Endodermal cell (in vitro differentiated cells): ENCODE data around the gene CETP. TPM values are rescaled to one million over a fixed set of nuclear protein-coding genes. Genes with fewer than 3 reads are reported as not detected.

Experiments used
- DNase-seq: peaks from one replicate; pipeline ENCODE4 v3.0.0-alpha.2; 2017
- H3K27ac ChIP-seq: 2 replicates; pipeline ENCODE4 v1.5.1; 2013; ENCODE audit warnings: mild to moderate bottlenecking, low read depth, low read length, moderate library complexity
- H3K27me3 ChIP-seq: 2 replicates; pipeline ENCODE4 v1.6.1; 2013; ENCODE audit warnings: mild to moderate bottlenecking, low read length, moderate library complexity; ENCODE audit not compliant: insufficient read depth, control insufficient read depth, poor library complexity, severe bottlenecking
- H3K36me3 ChIP-seq: 2 replicates; pipeline ENCODE4 v1.7.0; 2013; ENCODE audit warnings: mild to moderate bottlenecking, low read length, moderate library complexity; ENCODE audit not compliant: control insufficient read depth, insufficient read depth
- H3K4me1 ChIP-seq: one replicate; pipeline ENCODE4 v1.7.0; 2013; ENCODE audit warnings: low read length; ENCODE audit not compliant: control insufficient read depth, insufficient read depth
- H3K4me3 ChIP-seq: 2 replicates; pipeline ENCODE4 v1.5.1; 2013; ENCODE audit warnings: mild to moderate bottlenecking, low read length, moderate library complexity
- H3K9ac ChIP-seq: 2 replicates; pipeline ENCODE4 v1.6.1; 2013; ENCODE audit warnings: mild to moderate bottlenecking, low read length, moderate library complexity; ENCODE audit not compliant: poor library complexity, severe bottlenecking; ENCODE audit errors: extremely low read depth
- H3K9me3 ChIP-seq: 2 replicates; pipeline ENCODE4 v1.6.1; 2013; ENCODE audit warnings: mild to moderate bottlenecking, low read length, moderate library complexity; ENCODE audit not compliant: control insufficient read depth
- H3K27ac Mint-ChIP-seq: 2 replicates; pipeline ENCODE4 v1.8.0; 2020; ENCODE audit warnings: mixed read lengths
- H3K27me3 Mint-ChIP-seq: 2 replicates; pipeline ENCODE4 v1.8.0; 2021; ENCODE audit warnings: mild to moderate bottlenecking, mixed read lengths; ENCODE audit not compliant: insufficient read depth
- H3K36me3 Mint-ChIP-seq: 2 replicates; pipeline ENCODE4 v1.8.0; 2020; ENCODE audit warnings: low read depth, mixed read lengths
- H3K4me1 Mint-ChIP-seq: 2 replicates; pipeline ENCODE4 v1.8.0; 2020; ENCODE audit warnings: mixed read lengths
- H3K4me3 Mint-ChIP-seq: 2 replicates; pipeline ENCODE4 v1.8.0; 2020; ENCODE audit warnings: mild to moderate bottlenecking, moderate library complexity, mixed read lengths
- H3K9me3 Mint-ChIP-seq: 2 replicates; pipeline ENCODE4 v1.8.0; 2020; ENCODE audit warnings: mild to moderate bottlenecking, mixed read lengths
- CTCF ChIP-seq: fragments of 200-600 bp; sonication (generic); conservative IDR thresholded peaks from 2 replicates; pipeline ENCODE4 v1.5.0; 2021; ENCODE audit warnings: antibody characterized with exemption, mild to moderate bottlenecking
- WGBS, 2 experiments: methylation state at CpG; one replicate each; pipeline versions ENCODE4 v1.1.5 to v1.1.7; 2013; ENCODE audit warnings: missing lambda C conversion rate in 2 of 2, mixed read lengths in 1 of 2; ENCODE audit not compliant: insufficient coverage in 1 of 2, insufficient read length in 1 of 2; 5-methylcytosine and 5-hydroxymethylcytosine counted together
- total RNA-seq, 2 donors: library from RNA; stranded (reverse); fragmentation: NEBNext Ultra II Directional in 1 of 2; extraction: Animal tissue kit (Norgen Biotek cat#: 25700) in 1 of 2; gene quantifications; 2 replicates in 1 of 2; 3 replicates in 1 of 2; pipeline ENCODE4 v1.2.1, GENCODE V29; 2021

The CETP gene
- total RNA-seq, 2 donors from 2014 or later = not detected

- 74 to 85% methylated on average over 7 to 12 of the region's 12 CpGs for WGBS, 2 experiments
- Histone ChIP-seq H3K9me3 (no peaks in the 10 kb centered on the region), H3K4me3 (no peak overlapping the region), H3K36me3 (no peaks in the 10 kb centered on the region), H3K27ac (no peak overlapping the region), H3K9ac (no peak overlapping the region), H3K27me3 (no peaks in the 10 kb centered on the region), H3K4me1 (no peaks in the 10 kb centered on the region)
- Mint-ChIP-seq H3K9me3 (no peaks in the 10 kb centered on the region), H3K27me3 (peaks cover 7% of the 10 kb centered on the region), H3K36me3 (no peaks in the 10 kb centered on the region), H3K4me1 (peaks cover 6% of the 10 kb centered on the region), H3K4me3 (no peak overlapping the region), H3K27ac (no peak overlapping the region)
- no peak for DNase-seq
- TF ChIP-seq CTCF = no peak
These were observed 20.1 kb downstream of the CETP start for GRCh38 chr16:56981729-56982271.

- no peak for TF ChIP-seq CTCF
- Histone ChIP-seq H3K4me3 (no peak overlapping the region), H3K27me3 (peaks cover 5% of the 10 kb centered on the region), H3K27ac (no peak overlapping the region), H3K36me3 (no peaks in the 10 kb centered on the region), H3K9me3 (no peaks in the 10 kb centered on the region), H3K4me1 (no peaks in the 10 kb centered on the region), H3K9ac (no peak overlapping the region)
- DNase-seq = no peak
- H3K27ac Mint-ChIP-seq = no peak overlapping the region
- WGBS, 2 experiments = 67 to 81% methylated on average over 1 to 2 of the region's 2 CpGs
- peaks cover 6% of the 10 kb centered on the region for H3K4me1 Mint-ChIP-seq
- H3K9me3 Mint-ChIP-seq = no peaks in the 10 kb centered on the region
- H3K4me3 Mint-ChIP-seq = no peak overlapping the region
- H3K36me3 Mint-ChIP-seq = no peaks in the 10 kb centered on the region
- H3K27me3 Mint-ChIP-seq = peaks cover 15% of the 10 kb centered on the region
These were observed 20.9 kb downstream of the CETP start for GRCh38 chr16:56982695-56983094.

- no peak overlapping the region for H3K27ac ChIP-seq
- Mint-ChIP-seq H3K36me3 (no peaks in the 10 kb centered on the region), H3K27ac (no peak overlapping the region), H3K4me3 (no peak overlapping the region), H3K9me3 (no peaks in the 10 kb centered on the region), H3K27me3 (peaks cover 21% of the 10 kb centered on the region), H3K4me1 (peaks cover 6% of the 10 kb centered on the region)
- no peaks in the 10 kb centered on the region for H3K9me3 ChIP-seq
- H3K4me3 ChIP-seq = no peak overlapping the region
- H3K36me3 ChIP-seq = no peaks in the 10 kb centered on the region
- peaks cover 11% of the 10 kb centered on the region for H3K27me3 ChIP-seq
- 75 to 79% methylated on average over 5 to 9 of the region's 9 CpGs for WGBS, 2 experiments
- H3K9ac ChIP-seq = no peak overlapping the region
- no peaks in the 10 kb centered on the region for H3K4me1 ChIP-seq
- peak; percentile 52 for DNase-seq
- TF ChIP-seq CTCF = no peak
These were observed 21.5 kb downstream of the CETP start for GRCh38 chr16:56983211-56983751.
